ENCODE results near the gene METRNL.
A peak's percentile ranks its signal among the peaks of the same experiment; 100 is the strongest.
"Not testable (repeated sequence)": the region's sequence is repeated elsewhere in the genome, so short reads cannot be mapped to it uniquely, and the experiment has no call there.

METRNL gene

GRCh38 chr17:83053021-83053681 lies 26.3 kb upstream of the METRNL start:
- DNase-seq (ENCODE audit: low read depth) = no peak

- no peak for DNase-seq (ENCODE audit: low read depth)
These were observed 25.5 kb upstream of the METRNL start for GRCh38 chr17:83053739-83054451.

GRCh38 chr17:83054518-83055125 lies 24.8 kb upstream of the METRNL start:
- no peak for DNase-seq (ENCODE audit: low read depth)

- DNase-seq (ENCODE audit: low read depth) = not testable (repeated sequence)
These were observed 24.2 kb upstream of the METRNL start for GRCh38 chr17:83055176-83055575.

GRCh38 chr17:83055911-83056582 lies 23.4 kb upstream of the METRNL start:
- peak; percentile 70 for DNase-seq (ENCODE audit: low read depth)

- DNase-seq (ENCODE audit: low read depth) = no peak
These were observed 22.6 kb upstream of the METRNL start for GRCh38 chr17:83056583-83057396.

GRCh38 chr17:83057397-83057761 lies 22.0 kb upstream of the METRNL start:
- DNase-seq (ENCODE audit: low read depth) = no peak

GRCh38 chr17:83057793-83058265 lies 21.6 kb upstream of the METRNL start:
- DNase-seq (ENCODE audit: low read depth) = no peak

GRCh38 chr17:83058266-83058798 lies 21.1 kb upstream of the METRNL start:
- no peak for DNase-seq (ENCODE audit: low read depth)

GRCh38 chr17:83061586-83061985 lies 17.8 kb upstream of the METRNL start:
- DNase-seq (ENCODE audit: low read depth) = no peak

- no peak for DNase-seq (ENCODE audit: low read depth)
These were observed 17.2 kb upstream of the METRNL start for GRCh38 chr17:83062011-83062817.

GRCh38 chr17:83062818-83063671 lies 16.4 kb upstream of the METRNL start:
- no peak for DNase-seq (ENCODE audit: low read depth)

- no peak for DNase-seq (ENCODE audit: low read depth)
These were observed 15.2 kb upstream of the METRNL start for GRCh38 chr17:83064021-83064731.

- DNase-seq (ENCODE audit: low read depth) = no peak
These were observed 14.4 kb upstream of the METRNL start for GRCh38 chr17:83064732-83065659.

- no peak for DNase-seq (ENCODE audit: low read depth)
These were observed 13.5 kb upstream of the METRNL start for GRCh38 chr17:83065660-83066542.

GRCh38 chr17:83066543-83066890 lies 12.9 kb upstream of the METRNL start:
- not testable (repeated sequence) for DNase-seq (ENCODE audit: low read depth)

Measured in GM04504 (cell line).